K562 (cell line): Measurements from ENCODE around the gene HYI. TPM values are rescaled to one million over a fixed set of nuclear protein-coding genes. Genes with fewer than 3 reads are reported as not detected.

Experiments
- ARNT ChIP-seq, 2 experiments: fragments of 450-650 bp; IDR thresholded peaks; 2 replicates each; pipeline ENCODE4 v1.6.1; 2016; ENCODE audit warnings: mild to moderate bottlenecking in 1 of 2
- FOXK2 ChIP-seq, 2 experiments: fragments of 450-650 bp; IDR thresholded peaks in 1 of 2; conservative IDR thresholded peaks in 1 of 2; 2 replicates each; pipeline ENCODE4 v1.6.1; 2016; ENCODE audit warnings: low read depth in 2 of 2, mild to moderate bottlenecking in 1 of 2
- GATA2 ChIP-seq: sonication (generic); formaldehyde crosslinking; IDR thresholded peaks from 2 replicates; pipeline ENCODE4 v1.4.0; 2020; ENCODE audit warnings: mild to moderate bottlenecking, missing genetic modification reagents
- HBP1 ChIP-seq: fragments of 450-650 bp; formaldehyde crosslinking; IDR thresholded peaks from 2 replicates; pipeline ENCODE4 v1.4.0; 2022; ENCODE audit warnings: missing genetic modification characterization
- HDAC1 ChIP-seq, 2 experiments: fragments of 450-650 bp; IDR thresholded peaks; 2 replicates each; pipeline ENCODE4 v1.6.1; 2016 to 2017; ENCODE audit warnings: inconsistent platforms in 1 of 2, mild to moderate bottlenecking in 1 of 2, moderate library complexity in 1 of 2
- HMGN3 ChIP-seq: IDR thresholded peaks from 2 replicates; pipeline ENCODE4 v1.6.1; 2011; ENCODE audit warnings: borderline replicate concordance, low read depth, mild to moderate bottlenecking, mixed read lengths, low read length; ENCODE audit not compliant: insufficient read length; ENCODE audit errors: extremely low read depth
- KLF10 ChIP-seq: fragments of 250-450 bp; sonication (Bioruptor Pico); IDR thresholded peaks from 2 replicates; pipeline ENCODE4 v1.6.1; 2021; ENCODE audit warnings: matching md5 sums
- MTA1 ChIP-seq: fragments of 450-650 bp; IDR thresholded peaks from 2 replicates; pipeline ENCODE4 v1.6.1; 2017; ENCODE audit warnings: borderline replicate concordance
- NFIC ChIP-seq: fragments of 450-650 bp; IDR thresholded peaks from 2 replicates; pipeline ENCODE4 v1.6.1; 2017; ENCODE audit warnings: mild to moderate bottlenecking, inconsistent platforms
- NR0B1 ChIP-seq: fragments of 450-650 bp; IDR thresholded peaks from one replicate; pipeline ENCODE4 v1.6.1; 2018; ENCODE audit warnings: mild to moderate bottlenecking, moderate library complexity; ENCODE audit not compliant: partially characterized antibody
- PYGO2 ChIP-seq: fragments of 450-650 bp; IDR thresholded peaks from 2 replicates; pipeline ENCODE4 v1.6.1; 2016; ENCODE audit warnings: mild to moderate bottlenecking, missing genetic modification characterization, moderate library complexity, missing compliant biosample characterization
- SNRNP70 ChIP-seq: fragments of 200-400 bp; formaldehyde crosslinking; optimal IDR thresholded peaks from 2 replicates; pipeline ENCODE3; 2017; ENCODE audit warnings: low read depth, low read length
- SREBF2 ChIP-seq: sonication (generic); formaldehyde crosslinking; IDR thresholded peaks from 2 replicates; pipeline ENCODE4 v1.4.0; 2020; ENCODE audit warnings: mild to moderate bottlenecking, missing genetic modification reagents
- ZEB2 ChIP-seq: fragments of 450-650 bp; IDR thresholded peaks from 2 replicates; pipeline ENCODE4 v1.6.1; 2016
- ZNF407 ChIP-seq: fragments of 450-650 bp; IDR thresholded peaks from 2 replicates; pipeline ENCODE4 v1.6.1; 2016; ENCODE audit warnings: low read depth
- ZNF766 ChIP-seq: fragments of 200-800 bp; sonication (Bioruptor generic); conservative IDR thresholded peaks from 2 replicates; pipeline ENCODE4 v1.6.1; 2016; ENCODE audit warnings: missing genetic modification characterization, missing compliant biosample characterization
- ZSCAN32 ChIP-seq: fragments of 450-650 bp; formaldehyde crosslinking; IDR thresholded peaks from 2 replicates; pipeline ENCODE4 v1.4.0; 2020; ENCODE audit warnings: mild to moderate bottlenecking, moderate library complexity
- polyA plus RNA-seq, 8 experiments: library from polyadenylated mRNA; depleted of rRNA in 4 of 8; stranded (reverse) in 5 of 8; unstranded in 3 of 8; fragments of >200 nt; fragmentation: Nextera tagmentation in 2 of 8; fragmentation: Illumina TruSeq in 1 of 8; extraction: Ambion mirVana in 2 of 8; extraction: Trizol in 1 of 8; gene quantifications; 2 replicates each; pipeline versions ENCODE4 v1.2.1 to v1.2.3, GENCODE V29; 2011 to 2014; ENCODE audit warnings: inconsistent platforms in 1 of 8, missing spikeins in 1 of 8
- total RNA-seq, 7 experiments: library from RNA; depleted of rRNA in 6 of 7; stranded (reverse); fragments of >200 nt in 6 of 7; fragmentation: Illumina TruSeq in 2 of 7; extraction: Trizol in 2 of 7; gene quantifications; 2 replicates each; pipeline versions ENCODE4 v1.2.1 to v1.2.3, GENCODE V29; 2011 to 2021; ENCODE audit warnings: low replicate concordance in 1 of 7

HYI gene
- total and polyA plus RNA-seq, 9 of the 15 experiments (the other 6 are each of a cell fraction or from before 2014, with no cell fraction given), result 0.04 to 4.1 (median 1.4) TPM; not detected in 1

DNA sequence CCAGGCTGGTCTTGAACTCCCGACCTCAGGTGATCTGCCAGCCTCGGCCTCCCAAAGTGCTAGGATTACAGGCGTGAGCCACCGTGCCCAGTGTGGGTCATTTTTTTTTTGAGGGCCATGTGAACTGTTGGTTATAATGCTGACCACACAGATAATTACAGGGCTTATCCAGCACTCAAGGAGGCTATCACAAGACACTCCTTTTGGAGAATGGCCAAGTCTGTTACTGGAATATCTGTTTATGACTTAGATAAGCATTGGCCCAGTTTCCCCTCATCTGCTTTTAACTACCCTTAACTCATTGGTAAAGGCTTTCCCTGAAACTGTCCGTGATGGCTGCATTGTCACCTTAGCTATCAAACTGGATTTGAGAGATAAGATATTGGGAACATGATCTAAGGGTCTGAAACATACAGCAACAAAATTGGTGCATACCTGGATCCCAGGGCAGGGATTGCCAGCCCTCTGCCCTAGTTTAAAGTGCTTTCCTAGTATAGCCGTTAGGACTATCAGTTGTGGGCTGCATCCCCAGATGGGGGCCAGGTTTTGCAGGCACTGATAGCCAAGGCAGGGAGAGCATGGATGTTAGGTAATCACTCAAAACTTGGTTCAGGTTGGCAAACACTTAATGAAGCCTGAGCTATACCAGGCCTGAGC lies 48.4 kb downstream of the HYI start (continued):
- TF ChIP-seq ZNF407, result no peak
- TF ChIP-seq ZNF766 (CRISPR knock-in tag), result peak; percentile 76
- TF ChIP-seq KLF10, result no peak
- 0 out of 2 replicates have a peak, but pooled peaks have one; percentile 4 for TF ChIP-seq HBP1 (CRISPR knock-in tag)
- peak in 1 of 2 experiments; percentile 79; a peak in 2 of 4 replicates for TF ChIP-seq HDAC1 (IDR thresholded peaks at IDR 0.05)
- peak; percentile 98 for TF ChIP-seq NFIC
- TF ChIP-seq NR0B1, result no peak
- peak; percentile 59; the same call in 1 of the 2 replicates for TF ChIP-seq MTA1
- TF ChIP-seq SREBF2 (CRISPR knock-in tag), result no peak
- 0 out of 4 replicates have a peak, but pooled peaks of 1 of the 2 experiments have one; percentile 32 for TF ChIP-seq FOXK2 (conservative IDR thresholded peaks at IDR 0.05 in 1 of 2, IDR thresholded peaks at IDR 0.05 in 1 of 2; ENCODE audit: low read depth in 2 of 2)
- TF ChIP-seq ZEB2, result peak; percentile 65; the same call in 1 of the 2 replicates
- TF ChIP-seq PYGO2 (tag), result 0 out of 2 replicates have a peak, but pooled peaks have one; percentile 43
- no peak for TF ChIP-seq SNRNP70
- no peak for TF ChIP-seq ZSCAN32 (CRISPR knock-in tag)
- TF ChIP-seq HMGN3, result peak; percentile 97
- peak; percentile 41; the same call in 1 of the 2 replicates for TF ChIP-seq GATA2 (CRISPR knock-in tag)
- TF ChIP-seq ARNT (IDR thresholded peaks at IDR 0.05), result peak in 1 of 2 experiments; percentile 60; a peak in 2 of 4 replicates
